Measurements from ENCODE around the gene CPT1B. TPM values are rescaled to one million over a fixed set of nuclear protein-coding genes. Genes with fewer than 3 reads are reported as not detected.

Gene CPT1B
- polyA plus RNA-seq, 1 donor from 2014 or later, result 72.4 TPM

DNA sequence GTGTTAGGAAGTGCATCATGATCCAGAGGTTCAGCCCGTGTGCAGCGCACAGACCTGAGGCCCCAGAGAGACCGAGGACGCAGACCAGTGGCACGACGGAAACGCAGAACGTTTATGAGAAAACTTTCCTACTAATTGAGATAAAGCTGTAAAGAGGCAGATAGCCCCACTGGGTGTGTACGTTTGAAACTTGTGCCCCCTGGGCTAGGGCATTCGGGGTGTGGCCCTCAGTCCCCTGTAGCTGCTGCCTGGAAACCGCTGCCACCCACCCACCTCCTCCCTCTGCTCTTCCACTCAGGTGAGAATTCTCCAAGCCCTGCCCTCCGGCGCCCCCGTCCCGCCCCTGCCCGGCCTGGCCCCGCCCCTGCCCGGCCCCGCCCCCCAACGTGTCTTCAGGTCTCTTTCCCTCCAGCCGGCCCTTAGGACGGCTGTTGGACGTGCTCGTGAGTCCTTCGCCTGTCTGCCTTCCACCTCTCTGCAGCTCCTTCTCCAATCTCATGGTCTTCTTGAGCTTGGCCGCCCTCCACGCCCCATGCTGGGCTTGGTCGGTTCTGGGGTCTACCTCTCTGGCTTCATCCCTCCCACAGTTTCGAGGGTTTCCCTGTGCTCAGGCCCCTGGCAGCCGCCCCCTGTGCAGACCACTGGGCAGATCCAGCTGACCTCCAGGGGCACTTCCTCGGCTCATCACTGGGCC is 34.4 kb upstream of the CPT1B start:
- Histone ChIP-seq H3K36me3 (ENCODE audit: insufficient read depth, low read length) (peaks cover 2% of the 10 kb centered on the region), H3K4me2 (ENCODE audit: low read length) (no peak overlapping the region), H3K9me3 (ENCODE audit: low read length) (no peaks in the 10 kb centered on the region), H3K4me3 (ENCODE audit: low read length) (no peak overlapping the region), H3K27me3 (ENCODE audit: insufficient read depth, low read depth, low read length) (no peaks in the 10 kb centered on the region), H3K9ac (ENCODE audit: low read length) (no peak overlapping the region), H3K27ac (ENCODE audit: low read length) (no peak overlapping the region), H3K9me2 (ENCODE audit: insufficient read depth, low read length) (no peaks in the 10 kb centered on the region), H3K79me2 (replicated peaks; ENCODE audit: insufficient read depth, low read length) (no peaks in the 10 kb centered on the region), H3F3A (ENCODE audit: insufficient read depth, low read length, poor library complexity, severe bottlenecking) (no peaks in the 10 kb centered on the region), H2AFZ (ENCODE audit: low read depth, low read length) (no peak overlapping the region), H4K20me1 (ENCODE audit: insufficient read depth) (no peaks in the 10 kb centered on the region)
- no peak for TF ChIP-seq SMC3 (conservative IDR thresholded peaks at IDR 0.05; ENCODE audit: poor library complexity)
- TF ChIP-seq MXI1 (conservative IDR thresholded peaks at IDR 0.05; ENCODE audit: poor library complexity, severe bottlenecking), result no peak
- no peak for TF ChIP-seq RAD21 (conservative IDR thresholded peaks at IDR 0.05)
- TF ChIP-seq EP300 (conservative IDR thresholded peaks at IDR 0.05; ENCODE audit: poor library complexity, severe bottlenecking), result no peak
- no peak for TF ChIP-seq POLR2AphosphoS5 (IDR thresholded peaks at IDR 0.05)
- no peak for TF ChIP-seq EZH2 (IDR thresholded peaks at IDR 0.05; ENCODE audit: borderline replicate concordance, insufficient read depth, low read length, poor library complexity, severe bottlenecking)
- TF ChIP-seq, protein P1, sequence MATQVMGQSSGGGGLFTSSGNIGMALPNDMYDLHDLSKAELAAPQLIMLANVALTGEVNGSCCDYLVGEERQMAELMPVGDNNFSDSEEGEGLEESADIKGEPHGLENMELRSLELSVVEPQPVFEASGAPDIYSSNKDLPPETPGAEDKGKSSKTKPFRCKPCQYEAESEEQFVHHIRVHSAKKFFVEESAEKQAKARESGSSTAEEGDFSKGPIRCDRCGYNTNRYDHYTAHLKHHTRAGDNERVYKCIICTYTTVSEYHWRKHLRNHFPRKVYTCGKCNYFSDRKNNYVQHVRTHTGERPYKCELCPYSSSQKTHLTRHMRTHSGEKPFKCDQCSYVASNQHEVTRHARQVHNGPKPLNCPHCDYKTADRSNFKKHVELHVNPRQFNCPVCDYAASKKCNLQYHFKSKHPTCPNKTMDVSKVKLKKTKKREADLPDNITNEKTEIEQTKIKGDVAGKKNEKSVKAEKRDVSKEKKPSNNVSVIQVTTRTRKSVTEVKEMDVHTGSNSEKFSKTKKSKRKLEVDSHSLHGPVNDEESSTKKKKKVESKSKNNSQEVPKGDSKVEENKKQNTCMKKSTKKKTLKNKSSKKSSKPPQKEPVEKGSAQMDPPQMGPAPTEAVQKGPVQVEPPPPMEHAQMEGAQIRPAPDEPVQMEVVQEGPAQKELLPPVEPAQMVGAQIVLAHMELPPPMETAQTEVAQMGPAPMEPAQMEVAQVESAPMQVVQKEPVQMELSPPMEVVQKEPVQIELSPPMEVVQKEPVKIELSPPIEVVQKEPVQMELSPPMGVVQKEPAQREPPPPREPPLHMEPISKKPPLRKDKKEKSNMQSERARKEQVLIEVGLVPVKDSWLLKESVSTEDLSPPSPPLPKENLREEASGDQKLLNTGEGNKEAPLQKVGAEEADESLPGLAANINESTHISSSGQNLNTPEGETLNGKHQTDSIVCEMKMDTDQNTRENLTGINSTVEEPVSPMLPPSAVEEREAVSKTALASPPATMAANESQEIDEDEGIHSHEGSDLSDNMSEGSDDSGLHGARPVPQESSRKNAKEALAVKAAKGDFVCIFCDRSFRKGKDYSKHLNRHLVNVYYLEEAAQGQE (IDR thresholded peaks at IDR 0.05; ENCODE audit: borderline replicate concordance), result no peak
- no peak for TF ChIP-seq TAF1 (IDR thresholded peaks at IDR 0.05; ENCODE audit: low read depth)
- TF ChIP-seq, protein P2, sequence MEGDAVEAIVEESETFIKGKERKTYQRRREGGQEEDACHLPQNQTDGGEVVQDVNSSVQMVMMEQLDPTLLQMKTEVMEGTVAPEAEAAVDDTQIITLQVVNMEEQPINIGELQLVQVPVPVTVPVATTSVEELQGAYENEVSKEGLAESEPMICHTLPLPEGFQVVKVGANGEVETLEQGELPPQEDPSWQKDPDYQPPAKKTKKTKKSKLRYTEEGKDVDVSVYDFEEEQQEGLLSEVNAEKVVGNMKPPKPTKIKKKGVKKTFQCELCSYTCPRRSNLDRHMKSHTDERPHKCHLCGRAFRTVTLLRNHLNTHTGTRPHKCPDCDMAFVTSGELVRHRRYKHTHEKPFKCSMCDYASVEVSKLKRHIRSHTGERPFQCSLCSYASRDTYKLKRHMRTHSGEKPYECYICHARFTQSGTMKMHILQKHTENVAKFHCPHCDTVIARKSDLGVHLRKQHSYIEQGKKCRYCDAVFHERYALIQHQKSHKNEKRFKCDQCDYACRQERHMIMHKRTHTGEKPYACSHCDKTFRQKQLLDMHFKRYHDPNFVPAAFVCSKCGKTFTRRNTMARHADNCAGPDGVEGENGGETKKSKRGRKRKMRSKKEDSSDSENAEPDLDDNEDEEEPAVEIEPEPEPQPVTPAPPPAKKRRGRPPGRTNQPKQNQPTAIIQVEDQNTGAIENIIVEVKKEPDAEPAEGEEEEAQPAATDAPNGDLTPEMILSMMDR (IDR thresholded peaks at IDR 0.05; ENCODE audit: poor library complexity, severe bottlenecking), result no peak

DNA sequence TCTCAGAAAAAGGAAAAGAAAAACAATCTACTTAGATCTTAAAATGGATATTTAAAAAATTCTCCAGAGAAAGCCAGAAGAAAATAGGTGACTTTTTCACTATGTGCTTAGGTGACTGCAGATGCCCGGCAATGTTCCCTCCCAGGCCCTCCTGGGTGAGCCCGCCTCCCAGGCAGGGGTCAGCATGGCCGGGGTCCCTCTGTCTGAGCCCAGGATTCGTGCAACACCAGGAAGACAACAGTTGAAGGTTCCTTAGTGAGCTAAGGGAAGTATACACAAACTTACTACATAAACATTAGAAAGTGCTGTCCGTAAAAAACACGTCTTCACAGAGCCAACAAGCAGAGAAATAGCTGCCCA is 33.9 kb upstream of the CPT1B start:
- Histone ChIP-seq H3K9me2 (ENCODE audit: insufficient read depth, low read length) (no peaks in the 10 kb centered on the region), H3K27me3 (ENCODE audit: insufficient read depth, low read depth, low read length) (no peaks in the 10 kb centered on the region), H3K27ac (ENCODE audit: low read length) (no peak overlapping the region), H2AFZ (ENCODE audit: low read depth, low read length) (no peak overlapping the region), H3F3A (ENCODE audit: insufficient read depth, low read length, poor library complexity, severe bottlenecking) (no peaks in the 10 kb centered on the region), H4K20me1 (ENCODE audit: insufficient read depth) (no peaks in the 10 kb centered on the region), H3K9ac (ENCODE audit: low read length) (no peak overlapping the region), H3K79me2 (replicated peaks; ENCODE audit: insufficient read depth, low read length) (no peaks in the 10 kb centered on the region), H3K9me3 (ENCODE audit: low read length) (no peaks in the 10 kb centered on the region), H3K4me3 (ENCODE audit: low read length) (no peak overlapping the region), H3K36me3 (ENCODE audit: insufficient read depth, low read length) (peaks cover 5% of the 10 kb centered on the region), H3K4me2 (ENCODE audit: low read length) (no peak overlapping the region)
- TF ChIP-seq EZH2 (IDR thresholded peaks at IDR 0.05; ENCODE audit: borderline replicate concordance, insufficient read depth, low read length, poor library complexity, severe bottlenecking), result no peak

Data from neural cell (in vitro differentiated cells).